HG03460 (cell line): ENCODE results near the gene DRC1.

ENCODE experiments used
- ATAC-seq: cut with Tn5 transposase; IDR thresholded peaks from one replicate; pipeline ENCODE4 v1.9.1; 2021; ENCODE audit not compliant: unreplicated experiment

The DRC1 gene

GRCh38 chr2:26475832-26476501 is 74.2 kb downstream of the DRC1 start:
- ATAC-seq, result no peak

GRCh38 chr2:26477126-26477910 is 75.6 kb downstream of the DRC1 start:
- no peak for ATAC-seq

- ATAC-seq, result no peak
Observed at GRCh38 chr2:26477911-26478253, 76.2 kb downstream of the DRC1 start, which contains the start of gene OTOF. OTOF (minus strand) TSS chr2:26478124.

GRCh38 chr2:26478366-26478765 is 76.6 kb downstream of the DRC1 start:
- no peak for ATAC-seq

- no peak for ATAC-seq
Observed at GRCh38 chr2:26479131-26479788, 77.5 kb downstream of the DRC1 start.

GRCh38 chr2:26479789-26480565 is 78.3 kb downstream of the DRC1 start:
- ATAC-seq, result no peak

GRCh38 chr2:26480566-26481423 is 79.1 kb downstream of the DRC1 start:
- no peak for ATAC-seq

- no peak for ATAC-seq
Observed at GRCh38 chr2:26481706-26482105, 80.0 kb downstream of the DRC1 start.

GRCh38 chr2:26482211-26483026 is 80.7 kb downstream of the DRC1 start:
- ATAC-seq, result no peak

GRCh38 chr2:26483027-26483326 is 81.3 kb downstream of the DRC1 start:
- ATAC-seq, result no peak

- ATAC-seq, result no peak
Observed at GRCh38 chr2:26483516-26483915, 81.8 kb downstream of the DRC1 start.

GRCh38 chr2:26483957-26484565 is 82.3 kb downstream of the DRC1 start:
- no peak for ATAC-seq

GRCh38 chr2:26484579-26484978 is 82.9 kb downstream of the DRC1 start:
- no peak for ATAC-seq

GRCh38 chr2:26485099-26485498 is 83.4 kb downstream of the DRC1 start:
- ATAC-seq, result no peak

GRCh38 chr2:26485725-26486418 is 84.2 kb downstream of the DRC1 start:
- no peak for ATAC-seq

- no peak for ATAC-seq
Observed at GRCh38 chr2:26486789-26487188, 85.1 kb downstream of the DRC1 start.

GRCh38 chr2:26487192-26487591 is 85.5 kb downstream of the DRC1 start:
- no peak for ATAC-seq

- ATAC-seq, result no peak
Observed at GRCh38 chr2:26488463-26489212, 86.9 kb downstream of the DRC1 start.
